ENCODE data around the gene RAC3. TPM values are rescaled to one million over a fixed set of nuclear protein-coding genes. Genes with fewer than 3 reads are reported as not detected.

RAC3 gene
- polyA plus RNA-seq, 1 donor (not counting 4 experiments of a cell fraction or from before 2014, with no cell fraction given) = 12.3 TPM

- H4K20me1 ChIP-seq (ENCODE audit: control insufficient read depth, extremely low read depth, insufficient read depth, low read length) = peaks cover 6% of the 10 kb centered on the region
- dilution Hi-C loops (cut with MboI; ENCODE audit: extremely low pct_ligation_motif_present, low sequenced_read_pairs) = no loop called here
- TF ChIP-seq CTCF (optimal IDR thresholded peaks at IDR 0.05 in 1 of 3, IDR thresholded peaks at IDR 0.05 in 1 of 3, conservative IDR thresholded peaks at IDR 0.05 in 1 of 3; ENCODE audit: extremely low read depth in 1 of 3, insufficient read depth in 2 of 3, low read length in 3 of 3) = peak; percentile 80 to 90 (median 88)
- TF ChIP-seq EZH2 (IDR thresholded peaks at IDR 0.05; ENCODE audit: low read length) = no peak
- no peak overlapping the region for H2AFZ ChIP-seq (ENCODE audit: control insufficient read depth, low read length)
- H3K79me2 ChIP-seq (ENCODE audit: control insufficient read depth, insufficient read depth, low read length) = peaks cover 5% of the 10 kb centered on the region
- H3K27ac ChIP-seq (ENCODE audit: control insufficient read depth, insufficient read depth, low read length) = no peak overlapping the region
- no peaks in the 10 kb centered on the region for H3K9me3 ChIP-seq (ENCODE audit: control insufficient read depth, low read depth, low read length)
- FAIRE-seq (peak; percentile 75), DNase-seq (ENCODE audit: low read depth, low spot score) (no peak)
- H3K27me3 ChIP-seq (ENCODE audit: control insufficient read depth, extremely low read depth, insufficient read depth, low read length) = no peaks in the 10 kb centered on the region
- peaks cover 26% of the 10 kb centered on the region for H3K4me1 ChIP-seq (ENCODE audit: control insufficient read depth, extremely low read depth, insufficient read depth, low read length)
- H3K36me3 ChIP-seq (ENCODE audit: control insufficient read depth in 2 of 2, extremely low read depth in 1 of 2, insufficient read depth in 2 of 2, low read length in 2 of 2) = peaks cover 0 to 4% of the 10 kb centered on the region in 2 experiments
- peak overlapping the region; percentile 73 to 97 (median 85) for H3K4me3 ChIP-seq (ENCODE audit: control insufficient read depth in 2 of 3, extremely low read depth in 1 of 3, insufficient read depth in 2 of 3, low read depth in 1 of 3, low read length in 3 of 3)
- no peaks in the 10 kb centered on the region for H3K9me1 ChIP-seq (ENCODE audit: control insufficient read depth, extremely low read depth, insufficient read depth, low read length)
- peak overlapping the region; percentile 80 for H3K9ac ChIP-seq (ENCODE audit: control insufficient read depth, extremely low read depth, insufficient read depth, low read length)
- peak overlapping the region; percentile 97 for H3K4me2 ChIP-seq (ENCODE audit: control insufficient read depth, extremely low read depth, insufficient read depth, low read depth, low read length)
These were observed 10.2 kb upstream of the RAC3 start for GRCh38 chr17:82021107-82021899.

GRCh38 chr17:82021900-82022309 is 9.6 kb upstream of the RAC3 start:
- TF ChIP-seq CTCF (optimal IDR thresholded peaks at IDR 0.05 in 1 of 3, IDR thresholded peaks at IDR 0.05 in 1 of 3, conservative IDR thresholded peaks at IDR 0.05 in 1 of 3; ENCODE audit: extremely low read depth in 1 of 3, insufficient read depth in 2 of 3, low read length in 3 of 3) (no peak), EZH2 (IDR thresholded peaks at IDR 0.05; ENCODE audit: low read length) (no peak)
- Histone ChIP-seq H3K27me3 (ENCODE audit: control insufficient read depth, extremely low read depth, insufficient read depth, low read length) (no peaks in the 10 kb centered on the region), H3K4me1 (ENCODE audit: control insufficient read depth, extremely low read depth, insufficient read depth, low read length) (peaks cover 26% of the 10 kb centered on the region), H3K36me3 (ENCODE audit: control insufficient read depth in 2 of 2, extremely low read depth in 1 of 2, insufficient read depth in 2 of 2, low read length in 2 of 2) (peaks cover 0 to 4% of the 10 kb centered on the region in 2 experiments), H3K4me3 (ENCODE audit: control insufficient read depth in 2 of 3, extremely low read depth in 1 of 3, insufficient read depth in 2 of 3, low read depth in 1 of 3, low read length in 3 of 3) (peak overlapping the region; percentile 73 to 97 (median 85)), H4K20me1 (ENCODE audit: control insufficient read depth, extremely low read depth, insufficient read depth, low read length) (peaks cover 6% of the 10 kb centered on the region), H3K9me1 (ENCODE audit: control insufficient read depth, extremely low read depth, insufficient read depth, low read length) (no peaks in the 10 kb centered on the region), H2AFZ (ENCODE audit: control insufficient read depth, low read length) (peak overlapping the region; percentile 10), H3K79me2 (ENCODE audit: control insufficient read depth, insufficient read depth, low read length) (peaks cover 5% of the 10 kb centered on the region), H3K27ac (ENCODE audit: control insufficient read depth, insufficient read depth, low read length) (peak overlapping the region; percentile 40), H3K9ac (ENCODE audit: control insufficient read depth, extremely low read depth, insufficient read depth, low read length) (peak overlapping the region; percentile 80), H3K4me2 (ENCODE audit: control insufficient read depth, extremely low read depth, insufficient read depth, low read depth, low read length) (peak overlapping the region; percentile 97), H3K9me3 (ENCODE audit: control insufficient read depth, low read depth, low read length) (no peaks in the 10 kb centered on the region)
- DNase-seq (ENCODE audit: low read depth, low spot score) (no peak), FAIRE-seq (no peak)
- dilution Hi-C loops (cut with MboI; ENCODE audit: extremely low pct_ligation_motif_present, low sequenced_read_pairs) = no loop called here
